Measurements from ENCODE around the gene NRGN.
A peak's percentile ranks its signal among the peaks of the same experiment; 100 is the strongest.
"Not testable (repeated sequence)": the region's sequence is repeated elsewhere in the genome, so short reads cannot be mapped to it uniquely, and the experiment has no call there.

The NRGN gene

GRCh38 chr11:124769806-124770774 lies 30.3 kb downstream of the NRGN start:
- DNase-seq: no peak
- in situ Hi-C loops (cut with MboI; ENCODE audit: low pct_unique_long_range_greater_than_20kb, low sequenced_read_pairs): no loop called here

- in situ Hi-C loops (cut with MboI; ENCODE audit: low pct_unique_long_range_greater_than_20kb, low sequenced_read_pairs); DNase-seq: not testable (repeated sequence)
These were observed 31.2 kb downstream of the NRGN start for GRCh38 chr11:124770959-124771358.

- in situ Hi-C loops (cut with MboI; ENCODE audit: low pct_unique_long_range_greater_than_20kb, low sequenced_read_pairs): no loop called here
These were observed 37.3 kb downstream of the NRGN start for GRCh38 chr11:124776865-124777645.

GRCh38 chr11:124778281-124778680 lies 38.5 kb downstream of the NRGN start:
- in situ Hi-C loops (cut with MboI; ENCODE audit: low pct_unique_long_range_greater_than_20kb, low sequenced_read_pairs): no loop called here
- no peak for DNase-seq

More at GRCh38 chr11:124776865-124777645, 37.3 kb downstream of the NRGN start:
- DNase-seq: no peak

GRCh38 chr11:124779568-124779967 lies 39.8 kb downstream of the NRGN start:
- DNase-seq: no peak
- in situ Hi-C loops (cut with MboI; ENCODE audit: low pct_unique_long_range_greater_than_20kb, low sequenced_read_pairs): no loop called here

GRCh38 chr11:124783002-124783401 lies 43.3 kb downstream of the NRGN start:
- DNase-seq: no peak
- in situ Hi-C loops (cut with MboI; ENCODE audit: low pct_unique_long_range_greater_than_20kb, low sequenced_read_pairs): no loop called here

- in situ Hi-C loops (cut with MboI; ENCODE audit: low pct_unique_long_range_greater_than_20kb, low sequenced_read_pairs): no loop called here
- DNase-seq: no peak
These were observed 44.3 kb downstream of the NRGN start for GRCh38 chr11:124784051-124784450.

- in situ Hi-C loops (cut with MboI; ENCODE audit: low pct_unique_long_range_greater_than_20kb, low sequenced_read_pairs): no loop called here
These were observed 48.8 kb downstream of the NRGN start for GRCh38 chr11:124788521-124788920.

GRCh38 chr11:124791626-124792341 lies 52.0 kb downstream of the NRGN start:
- DNase-seq: no peak
- in situ Hi-C loops (cut with MboI; ENCODE audit: low pct_unique_long_range_greater_than_20kb, low sequenced_read_pairs): no loop called here

More at GRCh38 chr11:124788521-124788920, 48.8 kb downstream of the NRGN start:
- no peak for DNase-seq

- in situ Hi-C loops (cut with MboI; ENCODE audit: low pct_unique_long_range_greater_than_20kb, low sequenced_read_pairs): no loop called here
These were observed 53.9 kb downstream of the NRGN start for GRCh38 chr11:124793466-124794278.

GRCh38 chr11:124796312-124796711 lies 56.6 kb downstream of the NRGN start:
- in situ Hi-C loops (cut with MboI; ENCODE audit: low pct_unique_long_range_greater_than_20kb, low sequenced_read_pairs): no loop called here
- no peak for DNase-seq

More at GRCh38 chr11:124793466-124794278, 53.9 kb downstream of the NRGN start:
- DNase-seq: peak; percentile 65

Measured in KBM-7 (cell line).